Lower leg skin (tissue), 4 donors: ENCODE measurements around the gene KIF1B. TPM values are rescaled to one million over a fixed set of nuclear protein-coding genes. Genes with fewer than 3 reads are reported as not detected.

Experiments
- DNase-seq, 2 donors: peaks; one replicate each; pipeline ENCODE4 v3.0.0-alpha.2; 2019; ENCODE audit warnings: low spot score in 2 of 2
- H3K4me3 ChIP-seq: fragments of 200-600 bp; sonication (generic); 2 replicates; pipeline ENCODE4 v1.5.1; 2017; ENCODE audit warnings: mild to moderate bottlenecking, low read depth; ENCODE audit not compliant: poor library complexity, severe bottlenecking
- CTCF ChIP-seq, 3 donors: fragments of 450-650 bp; IDR thresholded peaks; one replicate each; pipeline ENCODE4 v1.5.1; 2016; ENCODE audit warnings: antibody characterized with exemption in 3 of 3, mild to moderate bottlenecking in 3 of 3, moderate library complexity in 2 of 3
- POLR2A ChIP-seq, 2 donors: fragments of 450-650 bp; IDR thresholded peaks; one replicate each; pipeline ENCODE4 v1.6.1; 2016 to 2017; ENCODE audit warnings: antibody characterized with exemption in 2 of 2, mild to moderate bottlenecking in 1 of 2, moderate library complexity in 1 of 2
- WGBS, 2 donors: methylation state at CpG; one replicate each; pipeline ENCODE4 v1.1.5; 2018; 5-methylcytosine and 5-hydroxymethylcytosine counted together
- intact Hi-C: fragments of 100-400 bp; cut with DNase I; formaldehyde crosslinking; loops from one replicate; pipeline ENCODE4 v1.15.0; 2023; ENCODE audit warnings: low total_unique reads
- total RNA-seq, 4 donors: library from RNA; depleted of rRNA; stranded (reverse); fragments of >200 nt; gene quantifications; one replicate each; pipeline ENCODE4 v1.1.0, GENCODE V29; 2016

The KIF1B gene
- total RNA-seq, 4 donors from 2014 or later = 44.1 to 53.1 (median 46.0) TPM

GRCh38 chr1:10388387-10388715 lies 178.0 kb downstream of the KIF1B start:
- intact Hi-C loops = no loop called here
- DNase-seq = no peak
- WGBS, 2 donors = 69 to 72% methylated on average over 3 of the region's 3 CpGs
- H3K4me3 ChIP-seq = no peak overlapping the region
- TF ChIP-seq POLR2A (IDR thresholded peaks at IDR 0.05) (no peak), CTCF (IDR thresholded peaks at IDR 0.05) (no peak)

- WGBS, 2 donors = 95% methylated on average over 6 of the region's 6 CpGs
These were observed 179.1 kb downstream of the KIF1B start for GRCh38 chr1:10389271-10389973.

DNA sequence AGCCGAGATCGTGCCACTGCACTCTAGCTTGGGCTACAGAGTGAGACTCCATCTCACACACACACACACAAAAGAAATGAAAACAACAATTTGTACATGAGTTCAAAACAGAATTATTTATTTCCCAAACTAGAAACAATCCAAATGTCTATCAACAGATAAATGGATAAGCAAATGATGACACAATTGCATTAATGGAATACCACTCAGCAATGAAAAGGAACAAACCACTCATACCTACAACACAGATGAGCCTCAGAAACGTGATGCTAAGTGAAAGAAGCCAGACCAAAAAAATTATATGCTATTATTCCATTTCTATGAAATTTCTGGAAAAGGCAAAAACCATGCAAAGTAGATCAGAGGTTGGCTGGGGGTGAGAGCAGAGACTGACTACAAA lies 186.5 kb downstream of the KIF1B start:
- intact Hi-C loops = no loop called here
- TF ChIP-seq POLR2A (IDR thresholded peaks at IDR 0.05) (no peak), CTCF (IDR thresholded peaks at IDR 0.05) (no peak)
- WGBS, 2 donors = 87 to 92% methylated on average over 3 of the region's 3 CpGs
- no peak overlapping the region for H3K4me3 ChIP-seq
- DNase-seq = no peak

More at GRCh38 chr1:10389271-10389973, 179.1 kb downstream of the KIF1B start:
- no peak for DNase-seq
- intact Hi-C loops = no loop called here
- no peak overlapping the region for H3K4me3 ChIP-seq
- TF ChIP-seq CTCF (IDR thresholded peaks at IDR 0.05) = no peak

- 1 to 4% methylated on average over 13 to 33 of the region's 34 CpGs for WGBS, 2 donors
- intact Hi-C loops = no loop called here
- no peak for DNase-seq
- H3K4me3 ChIP-seq = peak overlapping the region; percentile 79
- TF ChIP-seq CTCF (IDR thresholded peaks at IDR 0.05) (no peak), POLR2A (IDR thresholded peaks at IDR 0.05) (no peak)
These were observed 187.9 kb downstream of the KIF1B start for GRCh38 chr1:10398278-10398733.

GRCh38 chr1:10398734-10399443 lies 188.5 kb downstream of the KIF1B start, which contains the start of gene PGD:
Gene PGD, plus strand, starts transcription at chr1:10399064. Its CDS starts 54 bp downstream, at chr1:10399118.
- 0 to 1% methylated on average over 14 to 40 of the region's 76 CpGs for WGBS, 2 donors
- H3K4me3 ChIP-seq = peak within 1 kb of the TSS; percentile 79
- peak; percentile 97 to 100 for DNase-seq
- no peak for TF ChIP-seq CTCF (IDR thresholded peaks at IDR 0.05)
- TF ChIP-seq POLR2A (IDR thresholded peaks at IDR 0.05) = no peak
- intact Hi-C loops = no loop called here
